Mononuclear cell (primary cell): Measurements from ENCODE around the gene ADGRD1. TPM values are rescaled to one million over a fixed set of nuclear protein-coding genes. Genes with fewer than 3 reads are reported as not detected.
"Not testable (repeated sequence)": the region's sequence is repeated elsewhere in the genome, so short reads cannot be mapped to it uniquely, and the experiment has no call there.

Experiments used
- H3K27me3 ChIP-seq: 2 replicates; pipeline ENCODE4 v1.6.0; 2011; ENCODE audit warnings: low read length, control low read depth; ENCODE audit not compliant: insufficient read depth
- H3K4me1 ChIP-seq: 2 replicates; pipeline ENCODE4 v1.5.1; 2011; ENCODE audit warnings: mild to moderate bottlenecking, low read length, control low read depth; ENCODE audit not compliant: insufficient read depth
- H3K4me3 ChIP-seq: 2 replicates; pipeline ENCODE4 v1.5.1; 2011; ENCODE audit warnings: mild to moderate bottlenecking, low read length, moderate library complexity
- H3K9me3 ChIP-seq: 2 replicates; pipeline ENCODE4 v1.5.1; 2011; ENCODE audit warnings: low read depth, mild to moderate bottlenecking, control low read depth, low read length
- total RNA-seq: library from RNA; depleted of rRNA; stranded (reverse); fragments of >200 nt; gene quantifications from one replicate; pipeline ENCODE4 v1.2.3, GENCODE V29; 2012

ADGRD1 gene
- total RNA-seq, 1 donor, result 2.3 TPM

DNA sequence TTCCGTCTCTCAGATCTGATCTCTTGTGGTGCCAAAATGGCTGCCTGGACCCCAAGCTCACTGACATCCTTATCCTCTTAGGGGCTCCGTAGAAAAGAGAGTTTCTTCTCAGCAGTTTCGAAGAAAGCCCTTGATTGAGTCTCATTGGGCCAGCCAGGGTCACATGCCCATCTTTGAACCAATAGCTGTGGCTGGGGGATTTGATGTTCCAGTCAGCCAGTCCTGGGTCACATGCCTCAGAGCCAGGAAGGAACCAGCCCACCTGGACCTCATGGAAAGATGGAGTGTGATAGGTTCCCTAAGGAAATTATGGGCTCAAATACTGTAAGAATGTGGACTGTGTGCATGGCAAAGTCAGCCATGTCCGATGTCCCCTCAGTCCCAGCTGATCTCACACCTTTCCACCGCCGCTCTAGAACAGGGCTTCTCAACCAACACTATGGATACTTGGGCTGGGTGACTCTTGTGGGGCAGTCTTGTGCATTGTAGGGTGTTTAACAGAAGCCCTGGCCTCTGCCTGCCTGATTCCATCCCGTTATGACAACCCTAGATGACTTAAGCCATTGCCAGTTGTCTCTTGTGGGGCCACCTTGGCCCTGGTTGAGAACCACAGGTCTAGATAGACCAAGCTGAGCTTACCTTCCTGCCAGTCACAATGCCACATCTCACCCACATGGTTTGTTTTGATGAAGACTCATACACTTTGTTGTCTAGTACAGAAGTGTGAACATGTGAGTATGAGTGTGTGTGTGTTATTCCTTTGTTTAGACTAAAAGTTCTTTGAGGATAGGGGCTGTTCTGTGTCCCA, 163.9 kb downstream of the ADGRD1 start:
- Histone ChIP-seq H3K27me3 (no peaks in the 10 kb centered on the region), H3K4me3 (no peak overlapping the region), H3K4me1 (no peaks in the 10 kb centered on the region), H3K9me3 (no peaks in the 10 kb centered on the region)

- no peaks in the 10 kb centered on the region for H3K27me3 ChIP-seq
- no peak overlapping the region for H3K4me3 ChIP-seq
- H3K4me1 ChIP-seq, result no peaks in the 10 kb centered on the region
- no peaks in the 10 kb centered on the region for H3K9me3 ChIP-seq
Measured at GRCh38 chr12:131118371-131118770, 164.7 kb downstream of the ADGRD1 start.

DNA sequence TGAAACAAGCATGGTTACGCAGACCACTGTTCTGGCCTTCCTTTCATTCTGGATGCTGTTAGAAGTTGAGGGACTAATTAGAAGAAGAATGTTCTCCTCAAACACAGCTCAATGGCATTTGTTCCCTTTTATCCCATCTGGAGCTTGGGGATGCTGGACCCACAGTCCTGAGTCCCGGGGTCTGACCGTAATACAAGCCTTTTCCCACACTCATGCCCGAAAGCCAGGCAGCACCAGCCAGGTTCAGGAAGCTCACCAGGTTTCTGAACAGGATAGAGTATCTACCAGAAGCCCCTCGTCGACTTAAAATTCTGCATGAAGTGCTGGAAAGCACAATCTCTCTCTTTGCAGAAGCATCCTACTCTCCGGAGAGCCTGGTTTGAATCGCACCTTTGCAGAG, 165.6 kb downstream of the ADGRD1 start:
- H3K4me1 ChIP-seq, H3K4me3 ChIP-seq, H3K9me3 ChIP-seq, H3K27me3 ChIP-seq: not testable (repeated sequence)

- no peaks in the 10 kb centered on the region for H3K4me1 ChIP-seq
Measured at GRCh38 chr12:131119936-131120335, 166.2 kb downstream of the ADGRD1 start.

GRCh38 chr12:131120831-131121271, 167.1 kb downstream of the ADGRD1 start:
- Histone ChIP-seq H3K9me3 (no peaks in the 10 kb centered on the region), H3K27me3 (no peaks in the 10 kb centered on the region), H3K4me1 (no peaks in the 10 kb centered on the region), H3K4me3 (no peak overlapping the region)

More at GRCh38 chr12:131119936-131120335, 166.2 kb downstream of the ADGRD1 start:
- Histone ChIP-seq H3K4me3 (no peak overlapping the region), H3K9me3 (no peaks in the 10 kb centered on the region), H3K27me3 (no peaks in the 10 kb centered on the region)

- no peaks in the 10 kb centered on the region for H3K4me1 ChIP-seq
- no peak overlapping the region for H3K4me3 ChIP-seq
- H3K9me3 ChIP-seq, result no peaks in the 10 kb centered on the region
- no peaks in the 10 kb centered on the region for H3K27me3 ChIP-seq
Measured at GRCh38 chr12:131121705-131122405, 168.1 kb downstream of the ADGRD1 start.

- no peak overlapping the region for H3K4me3 ChIP-seq
- H3K4me1 ChIP-seq, result no peaks in the 10 kb centered on the region
- H3K9me3 ChIP-seq, result no peaks in the 10 kb centered on the region
- no peaks in the 10 kb centered on the region for H3K27me3 ChIP-seq
Measured at GRCh38 chr12:131122631-131123030, 168.9 kb downstream of the ADGRD1 start.

DNA sequence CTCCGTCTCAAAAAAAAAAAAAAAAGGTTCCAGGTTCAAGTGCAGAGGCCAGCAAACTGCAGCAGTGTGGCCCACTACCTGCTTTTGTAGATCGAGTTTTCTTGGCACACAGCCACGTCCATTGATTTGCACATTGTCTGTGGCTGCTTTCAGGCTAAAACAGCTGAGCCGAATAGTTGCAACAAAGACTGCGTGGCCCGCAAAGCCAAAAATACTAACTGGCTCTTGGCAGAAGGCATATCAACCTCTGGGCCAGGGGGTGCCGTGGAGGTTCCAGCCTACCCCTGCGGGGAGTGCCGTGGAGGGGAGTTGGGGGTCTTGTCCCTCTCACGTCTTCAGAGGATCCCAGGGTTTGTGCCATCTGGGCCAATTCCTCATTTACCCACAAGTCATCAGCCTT, 170.1 kb downstream of the ADGRD1 start:
- Histone ChIP-seq H3K4me1 (no peaks in the 10 kb centered on the region), H3K27me3 (no peaks in the 10 kb centered on the region), H3K4me3 (no peak overlapping the region), H3K9me3 (no peaks in the 10 kb centered on the region)

- no peaks in the 10 kb centered on the region for H3K4me1 ChIP-seq
Measured at GRCh38 chr12:131124487-131125280, 171.0 kb downstream of the ADGRD1 start.

GRCh38 chr12:131126662-131127173, 173.0 kb downstream of the ADGRD1 start:
- Histone ChIP-seq H3K9me3 (no peaks in the 10 kb centered on the region), H3K4me1 (no peaks in the 10 kb centered on the region), H3K4me3 (no peak overlapping the region), H3K27me3 (no peaks in the 10 kb centered on the region)

More at GRCh38 chr12:131124487-131125280, 171.0 kb downstream of the ADGRD1 start:
- Histone ChIP-seq H3K9me3 (no peaks in the 10 kb centered on the region), H3K27me3 (no peaks in the 10 kb centered on the region), H3K4me3 (no peak overlapping the region)

GRCh38 chr12:131128556-131128955, 174.8 kb downstream of the ADGRD1 start:
- no peaks in the 10 kb centered on the region for H3K4me1 ChIP-seq
- no peaks in the 10 kb centered on the region for H3K9me3 ChIP-seq
- H3K27me3 ChIP-seq, result no peaks in the 10 kb centered on the region
- H3K4me3 ChIP-seq, result no peak overlapping the region

- H3K4me3 ChIP-seq, H3K4me1 ChIP-seq, H3K27me3 ChIP-seq, H3K9me3 ChIP-seq: not testable (repeated sequence)
Measured at GRCh38 chr12:131128966-131129619, 175.4 kb downstream of the ADGRD1 start.

DNA sequence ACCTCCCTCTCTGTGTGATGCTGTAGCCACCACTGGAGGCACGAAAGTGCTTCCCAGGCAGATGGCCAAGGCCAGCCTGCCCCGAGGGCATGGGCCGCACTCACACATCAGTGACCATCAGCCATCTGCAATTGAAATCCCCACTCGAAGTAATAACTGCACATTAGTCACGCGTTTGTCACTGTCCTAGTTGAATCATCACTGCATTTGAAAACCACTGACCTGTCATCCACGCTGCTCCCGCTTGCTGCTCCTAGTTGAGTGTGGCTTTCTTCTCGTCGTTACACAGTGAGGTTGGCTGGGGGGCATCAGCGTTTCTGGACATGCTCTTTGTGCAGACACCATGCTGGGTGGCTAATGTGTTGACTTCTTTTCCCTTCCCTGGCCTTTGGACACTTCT, 176.1 kb downstream of the ADGRD1 start:
- Histone ChIP-seq H3K27me3 (no peaks in the 10 kb centered on the region), H3K4me3 (no peak overlapping the region), H3K9me3 (no peaks in the 10 kb centered on the region), H3K4me1 (no peaks in the 10 kb centered on the region)

GRCh38 chr12:131130311-131130911, 176.7 kb downstream of the ADGRD1 start:
- Histone ChIP-seq H3K27me3 (no peaks in the 10 kb centered on the region), H3K9me3 (no peaks in the 10 kb centered on the region), H3K4me1 (no peaks in the 10 kb centered on the region), H3K4me3 (no peak overlapping the region)
